A673 (cell line): ENCODE measurements around the gene FOXP4.

Source experiments
- CTCF ChIP-seq: fragments of 300-800, 200-600 bp; sonication (generic); conservative IDR thresholded peaks from 2 replicates; pipeline ENCODE4 v1.5.1; 2017; ENCODE audit warnings: low read depth, mild to moderate bottlenecking, antibody characterized with exemption, low read length, moderate library complexity, mixed read lengths
- EZH2 ChIP-seq: fragments of 200-600 bp; sonication (generic); IDR thresholded peaks from 2 replicates; pipeline ENCODE4 v1.6.1; 2017; ENCODE audit warnings: borderline replicate concordance, low read depth, mild to moderate bottlenecking, mixed read lengths, antibody characterized with exemption, low read length; ENCODE audit not compliant: poor library complexity, severe bottlenecking

GRCh38 chr6:41535766-41536165 is 10.4 kb upstream of the FOXP4 start:
- TF ChIP-seq CTCF, result no peak
- TF ChIP-seq EZH2, result no peak
